HG03442 (cell line): ENCODE results near the gene AKR1C4.

ENCODE experiments used
- ATAC-seq: cut with Tn5 transposase; IDR thresholded peaks from one replicate; pipeline ENCODE4 v1.9.1; 2021; ENCODE audit warnings: mild to moderate bottlenecking, moderate library complexity; ENCODE audit not compliant: unreplicated experiment

The AKR1C4 gene

GRCh38 chr10:5265139-5265538 is 68.5 kb downstream of the AKR1C4 start:
- ATAC-seq, result no peak

GRCh38 chr10:5266351-5266750 is 69.7 kb downstream of the AKR1C4 start:
- ATAC-seq, result no peak

DNA sequence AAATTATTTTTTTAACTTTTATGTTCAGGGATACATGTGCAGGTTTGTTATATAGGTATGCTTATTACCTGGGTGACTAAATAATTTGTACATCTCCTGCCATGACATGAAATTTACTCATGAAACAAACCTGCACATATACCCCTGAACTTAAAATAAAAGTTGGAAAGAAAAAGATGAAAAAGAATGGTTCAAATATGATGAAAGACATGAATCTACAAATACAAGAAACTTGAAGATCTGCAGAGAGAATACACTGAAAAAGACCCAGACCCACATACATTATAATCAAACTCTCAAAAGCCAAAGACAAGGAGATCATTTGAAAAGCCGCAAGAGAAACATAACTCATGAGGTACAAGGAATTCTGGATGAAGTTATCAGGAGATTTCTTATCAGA is 70.2 kb downstream of the AKR1C4 start:
- ATAC-seq, result no peak

GRCh38 chr10:5268234-5268633 is 71.6 kb downstream of the AKR1C4 start:
- no peak for ATAC-seq
